ENCODE results near the gene AURKAIP1.
A peak's percentile ranks its signal among the peaks of the same experiment; 100 is the strongest.

Gene AURKAIP1

GRCh38 chr1:1361233-1361981, 13.6 kb downstream of the AURKAIP1 start:
- no peak for DNase-seq (ENCODE audit: low read depth)

- DNase-seq (ENCODE audit: low read depth): peak; percentile 94
Measured at GRCh38 chr1:1360506-1361169, 14.4 kb downstream of the AURKAIP1 start.

DNA sequence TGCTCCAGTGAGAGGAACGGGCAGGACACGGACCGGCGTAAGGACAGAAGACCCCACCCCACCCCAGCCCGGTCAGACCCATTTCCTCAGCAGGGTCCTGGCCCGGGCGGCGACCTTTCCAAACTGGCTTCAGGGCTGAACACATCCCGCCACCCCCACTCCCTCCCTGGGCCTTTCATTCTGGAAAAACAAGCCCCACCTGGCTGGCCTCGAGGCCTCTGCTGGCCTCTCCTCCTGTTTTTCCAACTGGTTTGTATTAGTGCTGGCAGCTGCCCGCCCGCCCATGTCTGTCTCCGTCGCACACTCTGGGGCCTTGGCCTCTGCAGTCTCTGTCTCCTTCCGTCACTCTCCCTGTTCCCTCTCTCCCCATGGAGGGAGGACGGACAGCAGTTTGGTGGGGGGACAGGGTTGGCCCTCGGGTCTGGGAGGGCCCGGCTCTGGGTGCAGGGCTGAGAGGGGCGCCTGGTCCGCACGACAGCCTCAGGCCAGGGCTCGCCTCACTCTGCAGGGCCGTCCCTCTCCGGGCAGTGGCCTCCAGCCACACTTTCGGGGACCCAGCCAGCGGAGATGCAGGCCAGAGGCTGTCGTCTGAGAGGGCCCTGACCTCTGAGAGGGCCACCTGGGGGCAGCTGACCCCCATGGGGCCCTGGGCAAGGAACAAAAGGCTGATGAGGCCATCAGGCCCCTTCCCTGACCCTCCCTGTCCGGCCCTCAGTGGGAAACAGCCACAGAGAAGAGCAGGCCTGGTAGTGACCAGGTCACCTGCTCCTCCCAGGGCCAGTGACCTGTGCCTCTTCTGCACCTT, 15.1 kb downstream of the AURKAIP1 start:
- DNase-seq (ENCODE audit: low read depth): no peak

GRCh38 chr1:1359308-1359663, 15.7 kb downstream of the AURKAIP1 start:
- DNase-seq (ENCODE audit: low read depth): no peak

- peak; percentile 84 for DNase-seq (ENCODE audit: low read depth)
Measured at GRCh38 chr1:1358433-1359271, 16.4 kb downstream of the AURKAIP1 start, which contains the start of gene MXRA8. MXRA8 (minus strand) TSS chr1:1358555; CDS start chr1:1358504, 51 bp downstream.

DNA sequence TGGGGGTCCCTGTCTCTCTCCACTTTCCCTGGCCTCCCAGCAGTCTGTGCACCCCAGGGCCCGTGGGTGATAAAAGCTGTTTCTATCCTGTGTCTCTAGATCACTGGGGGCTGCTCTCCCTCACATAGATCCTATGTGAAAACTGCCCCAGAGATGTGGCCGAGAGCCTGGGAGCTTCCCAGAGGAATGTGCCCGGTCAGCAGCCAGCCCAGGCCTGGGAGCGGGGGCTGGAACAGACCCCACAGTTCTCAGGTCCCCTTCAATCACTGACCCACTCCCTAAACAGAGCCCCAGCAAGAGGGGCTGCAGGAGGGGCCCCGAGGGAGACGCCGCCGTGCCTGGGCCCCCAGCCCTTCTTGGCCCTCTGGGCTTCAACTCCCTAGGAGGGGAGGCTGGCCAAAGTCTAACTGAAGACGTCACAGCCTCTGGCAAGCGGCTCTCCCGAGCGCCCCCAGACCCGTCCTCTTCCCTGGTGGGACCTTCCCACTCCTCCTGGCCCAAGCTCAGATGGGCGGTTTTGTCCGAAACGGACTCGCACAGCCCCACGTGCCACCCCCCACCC, 17.1 kb downstream of the AURKAIP1 start:
- DNase-seq (ENCODE audit: low read depth): no peak

DNA sequence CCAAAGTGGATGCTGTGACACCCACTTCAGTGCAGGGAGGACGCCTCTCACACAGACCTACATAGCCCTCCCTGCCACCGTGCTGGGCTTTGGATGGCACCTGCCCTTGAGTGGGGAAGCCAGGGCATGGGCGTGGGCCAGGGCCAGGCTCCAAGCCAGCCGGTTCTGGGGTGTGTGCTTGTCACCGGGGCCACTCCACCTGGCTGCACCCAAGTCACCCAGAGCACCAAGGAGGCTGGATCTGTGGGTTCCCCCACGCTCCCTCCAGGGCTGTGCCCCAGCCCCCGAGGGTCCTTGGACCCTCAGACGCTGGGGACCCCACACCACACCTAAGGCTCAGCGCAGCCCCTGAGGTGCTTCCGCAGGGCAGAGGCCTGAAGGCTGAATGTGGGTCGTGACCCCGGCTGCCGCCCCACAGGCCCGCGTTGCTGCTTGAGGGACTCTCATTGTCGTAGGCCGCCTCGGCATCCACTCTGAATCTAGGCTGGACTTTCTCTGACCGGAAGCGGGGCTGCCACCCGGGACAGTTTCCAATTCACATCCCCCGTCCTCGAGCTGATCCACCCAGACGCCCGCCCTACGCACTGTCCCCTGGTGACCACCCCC, 18.1 kb downstream of the AURKAIP1 start:
- DNase-seq (ENCODE audit: low read depth): no peak

- DNase-seq (ENCODE audit: low read depth): no peak
Measured at GRCh38 chr1:1356166-1356795, 18.7 kb downstream of the AURKAIP1 start.

GRCh38 chr1:1355416-1355815, 19.6 kb downstream of the AURKAIP1 start:
- no peak for DNase-seq (ENCODE audit: low read depth)

DNA sequence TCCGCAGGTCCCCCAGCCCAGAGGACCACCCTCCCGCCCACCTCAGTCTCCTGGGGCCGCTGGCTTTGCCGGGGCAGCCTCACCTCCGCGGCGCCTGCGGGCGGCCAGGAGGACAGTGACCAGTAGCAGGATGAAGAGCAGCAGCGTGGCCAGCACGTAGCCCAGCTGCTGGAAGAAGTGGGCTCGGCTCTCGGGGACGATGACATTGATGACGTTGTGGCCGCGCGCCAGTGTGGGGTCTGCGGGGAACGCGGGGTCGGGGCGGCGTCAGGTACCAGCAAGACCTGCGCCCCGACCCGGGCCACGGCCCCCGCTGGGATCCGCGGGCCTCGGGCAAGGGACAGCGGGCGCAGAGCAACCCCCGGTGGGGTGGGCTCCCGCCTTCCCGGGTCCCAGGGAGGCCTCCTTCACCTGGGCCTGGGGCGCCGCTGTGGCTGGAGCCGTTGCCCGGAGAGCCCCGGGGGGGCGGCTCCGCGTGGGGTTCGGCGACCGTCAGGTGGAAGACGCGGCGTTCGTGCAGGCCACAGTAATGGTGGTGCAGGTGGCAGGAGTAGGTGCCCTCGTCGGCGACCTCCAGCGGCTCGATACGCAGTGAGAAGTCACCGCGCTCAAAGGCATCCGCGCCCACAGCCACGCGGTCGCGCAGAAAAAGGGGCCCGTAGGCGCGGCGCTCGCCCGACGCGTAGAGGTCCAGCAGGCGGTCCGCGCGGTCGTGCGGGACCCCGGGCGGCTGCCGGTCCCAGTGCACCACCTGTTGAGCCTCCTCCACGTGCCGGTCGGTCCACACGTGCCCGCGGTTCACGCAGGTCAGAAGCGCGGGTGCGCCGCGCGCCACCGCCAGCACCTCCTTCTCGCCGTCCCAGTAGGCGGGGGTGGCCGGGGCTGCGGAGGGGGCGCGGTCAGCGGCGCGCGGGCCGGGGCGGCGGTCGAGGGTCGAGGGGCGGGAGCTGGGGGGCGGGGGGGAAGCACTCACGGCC, 20.4 kb downstream of the AURKAIP1 start:
- no peak for DNase-seq (ENCODE audit: low read depth)

- no peak for DNase-seq (ENCODE audit: low read depth)
Measured at GRCh38 chr1:1353389-1354151, 21.4 kb downstream of the AURKAIP1 start.

GRCh38 chr1:1352786-1353388, 22.1 kb downstream of the AURKAIP1 start:
- no peak for DNase-seq (ENCODE audit: low read depth)

DNA sequence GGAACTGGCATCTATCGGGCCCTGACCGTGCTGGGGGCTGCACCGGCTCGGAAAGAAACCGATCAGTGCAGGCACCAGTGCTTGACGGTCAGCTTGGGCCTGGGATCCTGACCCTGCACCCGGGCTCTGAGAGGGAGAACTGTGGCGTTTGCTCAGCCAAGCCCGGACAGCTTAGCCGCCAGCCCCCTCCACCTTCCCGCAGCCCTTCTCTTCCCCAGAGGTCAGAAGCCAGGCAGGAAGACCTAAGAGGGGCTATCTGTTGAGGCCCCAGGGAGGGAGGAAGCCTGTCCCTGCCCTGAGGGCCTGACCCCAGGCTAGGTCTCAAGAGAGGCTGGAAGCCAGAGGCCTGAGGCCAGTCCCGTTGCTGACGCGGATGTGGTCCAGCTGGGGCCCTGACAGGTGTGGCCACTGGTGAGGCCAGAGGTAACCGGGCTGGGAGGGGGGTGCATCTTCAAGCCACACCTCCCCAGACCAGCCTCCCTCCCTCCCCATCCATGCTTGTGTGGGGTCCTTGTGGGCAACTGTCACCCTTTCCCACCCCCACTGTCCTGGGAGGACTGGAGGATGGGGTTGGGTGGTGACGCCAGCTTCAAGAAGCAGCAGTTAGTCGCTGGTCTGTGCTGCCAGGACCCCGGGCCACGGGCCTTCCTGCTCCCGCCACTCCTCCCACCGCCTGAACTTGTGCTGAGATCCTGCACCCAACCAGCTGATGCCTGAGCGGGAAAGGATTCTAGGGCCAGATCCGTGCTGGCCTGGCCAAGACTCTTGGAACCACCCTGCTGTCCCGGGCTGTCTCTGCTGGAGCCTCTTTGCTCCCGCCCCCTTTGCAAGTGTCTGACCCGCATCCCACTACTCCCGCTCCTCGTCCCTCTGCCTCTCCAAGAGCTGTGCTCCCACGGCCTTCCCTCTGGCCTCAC, 23.2 kb downstream of the AURKAIP1 start:
- DNase-seq (ENCODE audit: low read depth): no peak

DNA sequence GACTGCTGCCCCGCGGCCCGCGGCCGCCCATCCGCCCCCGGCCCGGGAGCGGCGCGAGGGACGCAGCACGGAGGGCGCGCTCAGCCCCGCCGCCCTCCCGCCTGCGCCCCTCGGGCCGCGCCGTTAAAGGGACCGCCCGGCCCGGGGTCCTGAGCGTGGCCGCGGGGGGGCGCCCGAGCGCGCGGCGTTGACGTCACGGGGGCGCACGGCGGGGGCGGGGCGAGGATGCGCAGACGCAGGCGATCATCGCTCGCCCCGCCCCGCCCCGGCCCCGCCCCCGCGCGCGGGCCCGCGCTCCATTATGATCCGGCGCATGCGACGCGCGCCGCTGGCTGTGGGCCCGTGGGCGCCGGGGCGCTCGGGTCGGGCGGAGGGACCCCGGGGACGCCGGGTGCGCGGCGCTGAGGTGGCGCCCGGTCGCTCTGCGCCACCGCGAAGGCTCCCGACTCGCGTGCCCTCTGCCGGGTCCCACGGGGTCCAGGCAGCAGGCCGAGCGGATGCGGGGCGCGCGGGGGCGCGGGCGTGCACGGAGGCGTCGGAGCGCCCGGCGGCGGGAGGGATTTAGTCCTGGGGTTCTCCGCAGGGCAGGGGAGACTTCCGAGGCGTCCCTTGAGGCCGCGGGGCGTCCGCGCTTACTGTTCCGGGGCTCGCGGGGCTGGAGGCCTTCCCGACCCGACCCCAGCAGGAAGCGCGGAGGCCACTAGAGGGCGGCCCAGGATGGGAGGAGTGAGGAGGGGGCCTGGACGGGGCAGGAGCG, 25.6 kb downstream of the AURKAIP1 start, which contains the start of gene DVL1:
Gene DVL1 (minus strand): TSS at position 163 of the 757 bp plus-strand sequence. CDS start 353 bp downstream, outside the sequence.
- peak; percentile 58 for DNase-seq (ENCODE audit: low read depth)

DNA sequence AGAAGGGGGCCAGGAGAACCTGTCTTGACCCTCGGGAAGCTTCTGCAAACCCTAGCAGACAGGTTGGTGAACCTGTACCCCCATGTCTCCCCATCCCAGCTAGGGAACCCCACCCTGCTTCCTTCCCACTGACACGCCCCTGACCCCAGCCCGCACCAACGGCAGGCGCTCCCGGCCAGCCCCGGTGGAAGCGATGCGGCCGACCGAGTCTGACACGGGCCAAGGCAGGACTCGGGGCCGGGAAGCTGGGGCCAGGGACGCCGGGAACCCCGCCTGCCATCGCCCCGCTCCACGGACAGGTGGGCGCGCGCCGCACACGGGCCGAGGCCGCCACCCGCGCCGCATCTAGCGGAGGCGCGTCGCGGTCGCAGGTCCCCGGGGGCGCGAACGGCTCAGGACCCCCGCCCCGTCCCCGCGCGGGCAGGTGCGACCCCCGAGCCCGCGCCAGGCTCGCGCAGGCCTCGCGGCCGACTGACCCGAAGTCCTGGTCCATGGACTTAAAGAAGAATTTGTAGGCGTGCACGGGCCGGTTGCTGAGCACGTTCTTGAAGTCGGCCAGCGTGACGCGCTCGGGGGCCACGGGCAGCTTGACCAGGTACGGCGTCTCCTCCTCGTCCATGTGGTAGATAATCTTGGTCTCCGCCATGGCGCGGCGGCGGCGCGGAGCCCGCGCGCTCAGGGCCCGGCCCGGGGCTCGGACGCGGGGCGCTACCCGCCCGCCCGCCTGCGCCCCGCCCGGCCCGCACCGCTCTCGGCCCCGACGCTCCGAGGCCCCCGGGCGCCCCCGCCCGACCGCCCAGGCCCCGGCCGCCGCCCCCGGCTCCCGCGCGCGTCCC, 26.4 kb downstream of the AURKAIP1 start:
- no peak for DNase-seq (ENCODE audit: low read depth)

All from GM04504 (cell line).